Testis (tissue), 3 donors: Measurements from ENCODE around the gene SPATA4. TPM values are rescaled to one million over a fixed set of nuclear protein-coding genes. Genes with fewer than 3 reads are reported as not detected.

Experiments
- DNase-seq: peaks from one replicate; pipeline ENCODE4 v3.0.0-alpha.2; 2019
- H3K27ac ChIP-seq, 2 donors: fragments of 200-600 bp; sonication (generic); one replicate each; pipeline ENCODE4 v1.5.1; 2019
- H3K27me3 ChIP-seq: fragments of 200-600 bp; sonication (generic); one replicate; pipeline ENCODE4 v1.5.1; 2019
- H3K36me3 ChIP-seq: fragments of 200-600 bp; sonication (generic); one replicate; pipeline ENCODE4 v1.5.1; 2017; ENCODE audit warnings: low read depth; ENCODE audit errors: missing control alignments
- H3K4me1 ChIP-seq: fragments of 200-600 bp; sonication (generic); one replicate; pipeline ENCODE4 v1.5.1; 2019
- H3K4me3 ChIP-seq, 2 donors: fragments of 200-600 bp; sonication (generic); one replicate each; pipeline ENCODE4 v1.5.1; 2017 to 2019
- H3K9me3 ChIP-seq: fragments of 200-600 bp; sonication (generic); one replicate; pipeline ENCODE4 v1.5.1; 2017
- CTCF ChIP-seq, 3 experiments: fragments of 450-650 bp in 2 of 3; fragments of 200-600 bp in 1 of 3; sonication (generic) in 1 of 3; IDR thresholded peaks; one replicate each; pipeline ENCODE4 v1.5.1; 2016 to 2019; ENCODE audit warnings: antibody characterized with exemption in 3 of 3, mild to moderate bottlenecking in 2 of 3, moderate library complexity in 1 of 3
- POLR2A ChIP-seq: fragments of 450-650 bp; IDR thresholded peaks from one replicate; pipeline ENCODE4 v1.6.1; 2017; ENCODE audit warnings: antibody characterized with exemption, mild to moderate bottlenecking, moderate library complexity
- WGBS, 2 donors: methylation state at CpG; one replicate each; pipeline ENCODE4 v1.1.5; 2018; 5-methylcytosine and 5-hydroxymethylcytosine counted together
- intact Hi-C: fragments of 100-400 bp; cut with DNase I; formaldehyde crosslinking; loops from one replicate; pipeline ENCODE4 v1.15.1; 2023; ENCODE audit warnings: low total_unique reads
- polyA plus RNA-seq: library from polyadenylated mRNA; stranded (reverse); fragments of 350-450 nt; fragmentation: Illumina TruSeq; extraction: RNeasy Lipid Tissue Mini Kit (QIAGEN cat#74804); gene quantifications from one replicate; pipeline ENCODE4 v1.2.3, GENCODE V29; 2014; ENCODE audit warnings: low read depth, low replicate concordance; ENCODE audit not compliant: insufficient read depth
- total RNA-seq, 2 donors: library from RNA; depleted of rRNA; stranded (reverse); fragments of >200 nt; gene quantifications; one replicate each; pipeline ENCODE4 v1.2.3, GENCODE V29; 2016

The SPATA4 gene
- total and polyA plus RNA-seq, 3 donors from 2014 or later: 61.5 to 340 (median 88.7) TPM

- Histone ChIP-seq H3K9me3 (no peaks in the 10 kb centered on the region), H3K4me3 (no peak overlapping the region), H3K4me1 (no peaks in the 10 kb centered on the region), H3K27me3 (no peaks in the 10 kb centered on the region), H3K36me3 (no peaks in the 10 kb centered on the region), H3K27ac (no peak overlapping the region)
- TF ChIP-seq POLR2A (no peak), CTCF (IDR thresholded peaks at IDR 0.05) (no peak)
- DNase-seq: no peak
- intact Hi-C loops: no loop called here
- WGBS, 2 donors: 55 to 67% methylated on average over 7 of the region's 7 CpGs
These were observed 42.8 kb upstream of the SPATA4 start for GRCh38 chr4:176238157-176238610.

DNA sequence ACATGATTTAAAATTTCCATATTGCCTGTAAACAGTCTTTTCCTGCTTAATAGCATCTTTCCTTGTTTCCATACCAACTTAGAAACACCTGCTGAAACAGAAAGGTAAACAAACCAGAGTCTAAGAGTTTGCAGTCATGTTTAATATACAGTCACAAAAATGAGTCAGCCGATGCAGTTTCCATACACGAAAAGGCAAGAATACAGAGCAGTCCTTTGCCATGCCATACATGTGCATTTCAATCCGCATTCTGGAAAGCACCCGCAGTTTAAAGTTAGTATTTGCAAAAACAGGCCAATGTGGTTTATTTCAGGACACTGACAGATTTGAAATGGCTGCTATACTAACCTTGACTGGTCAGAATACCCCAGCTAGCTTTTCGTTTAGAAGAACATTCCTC, 41.6 kb upstream of the SPATA4 start:
- no peak for DNase-seq
- no peaks in the 10 kb centered on the region for H3K36me3 ChIP-seq
- intact Hi-C loops: no loop called here
- H3K4me1 ChIP-seq: no peaks in the 10 kb centered on the region
- H3K27ac ChIP-seq: no peak overlapping the region
- TF ChIP-seq CTCF (IDR thresholded peaks at IDR 0.05) (no peak), POLR2A (no peak)
- H3K9me3 ChIP-seq: no peaks in the 10 kb centered on the region
- no peaks in the 10 kb centered on the region for H3K27me3 ChIP-seq
- no peak overlapping the region for H3K4me3 ChIP-seq
- 69 to 71% methylated on average over 5 of the region's 5 CpGs for WGBS, 2 donors

DNA sequence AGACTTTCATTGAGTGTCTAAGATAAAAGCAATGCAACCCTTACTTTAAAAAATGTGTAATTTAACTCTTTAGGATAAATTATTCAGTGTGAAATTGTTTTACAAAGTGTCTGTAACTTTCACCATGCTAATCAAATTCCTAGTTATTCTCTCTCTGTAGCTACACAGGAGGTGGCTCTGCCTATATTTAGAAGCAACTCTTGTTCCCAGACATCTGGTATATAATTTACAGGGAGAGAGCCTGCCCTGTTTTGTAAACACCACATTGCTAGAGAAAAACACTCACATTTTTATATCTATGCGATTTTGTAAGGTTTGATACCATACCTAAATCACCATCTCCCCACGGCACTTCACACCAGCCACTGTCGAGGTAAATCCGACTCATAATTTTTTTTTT, 35.5 kb upstream of the SPATA4 start:
- no peaks in the 10 kb centered on the region for H3K4me1 ChIP-seq
- WGBS, 2 donors: 73 to 74% methylated on average over 4 of the region's 4 CpGs
- H3K27ac ChIP-seq: no peak overlapping the region
- H3K27me3 ChIP-seq: no peaks in the 10 kb centered on the region
- no peak for DNase-seq
- H3K9me3 ChIP-seq: no peaks in the 10 kb centered on the region
- H3K36me3 ChIP-seq: no peaks in the 10 kb centered on the region
- TF ChIP-seq POLR2A (no peak), CTCF (IDR thresholded peaks at IDR 0.05) (no peak)
- intact Hi-C loops: no loop called here
- no peak overlapping the region for H3K4me3 ChIP-seq

DNA sequence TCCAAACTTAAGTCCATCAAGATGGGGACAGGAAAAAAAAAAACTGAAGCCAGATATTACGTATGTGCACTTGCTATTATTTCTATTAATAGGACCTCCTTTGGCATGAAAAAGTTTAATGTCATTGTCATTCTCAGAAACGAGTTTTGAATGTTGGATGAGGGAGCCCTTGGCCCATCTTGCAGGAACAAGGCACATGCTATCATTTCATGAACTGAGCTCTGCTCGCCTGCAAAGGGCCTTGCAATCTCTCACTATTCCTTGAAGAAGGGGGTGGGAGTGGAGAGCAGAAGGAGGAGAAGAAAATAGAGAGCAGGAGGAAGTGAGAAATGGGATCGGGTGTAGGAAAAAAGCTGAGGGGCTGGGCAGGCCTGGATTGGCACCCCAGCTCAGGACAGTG, 34.3 kb upstream of the SPATA4 start:
- no peak for DNase-seq
- WGBS, 2 donors: 58 to 82% methylated on average over 4 of the region's 4 CpGs
- intact Hi-C loops: no loop called here

More for the DNA sequence above, 34.3 kb upstream of the SPATA4 start:
- H3K4me3 ChIP-seq: no peak overlapping the region
- TF ChIP-seq CTCF (IDR thresholded peaks at IDR 0.05): no peak
- TF ChIP-seq POLR2A: no peak
- no peaks in the 10 kb centered on the region for H3K27me3 ChIP-seq
- no peaks in the 10 kb centered on the region for H3K36me3 ChIP-seq
- no peaks in the 10 kb centered on the region for H3K4me1 ChIP-seq
- H3K27ac ChIP-seq: no peak overlapping the region
- H3K9me3 ChIP-seq: no peaks in the 10 kb centered on the region
